ENCODE measurements around the gene CEP170B.
"Not testable (repeated sequence)": the region's sequence is repeated elsewhere in the genome, so short reads cannot be mapped to it uniquely, and the experiment has no call there.

CEP170B gene

DNA sequence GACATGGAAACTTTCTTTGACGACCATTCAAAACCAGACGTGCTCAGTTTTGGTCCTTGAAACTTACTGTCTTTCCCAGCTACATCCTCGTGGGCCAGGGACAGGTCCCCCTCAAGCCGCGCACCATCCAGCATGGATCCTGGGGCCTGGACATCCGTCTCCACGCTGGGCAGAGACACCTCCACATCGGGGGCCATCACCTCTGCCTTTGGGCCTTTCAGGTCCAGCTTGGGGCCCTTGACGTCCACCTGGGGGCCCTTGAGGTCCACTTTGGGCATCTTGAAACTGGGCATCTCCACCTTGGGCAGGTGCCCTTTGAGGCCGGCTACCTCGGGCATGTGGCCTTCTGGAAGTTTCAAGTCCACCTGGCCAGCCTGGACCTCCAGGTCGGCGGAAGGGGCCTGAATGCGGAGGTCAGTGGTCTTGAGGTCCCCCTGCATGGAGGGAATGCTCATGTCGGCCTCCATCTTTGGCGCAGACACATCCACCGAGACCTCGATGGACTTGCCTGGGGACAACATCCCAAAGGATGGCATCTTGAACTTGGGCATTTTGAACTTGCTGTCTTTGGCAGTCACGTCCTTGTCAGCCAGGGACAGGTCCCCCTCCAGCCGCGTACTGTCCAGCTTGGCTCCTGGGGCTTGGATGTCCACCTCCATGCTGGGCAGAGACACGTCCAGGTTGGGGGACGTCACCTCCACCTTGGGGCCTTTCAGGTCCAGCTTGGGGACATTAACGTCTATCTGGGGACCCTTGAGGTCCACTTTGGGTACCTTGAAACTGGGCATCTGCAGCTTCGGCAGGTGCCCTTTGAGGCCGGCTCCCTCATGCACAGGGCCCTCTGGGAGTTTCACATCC lies 76.7 kb downstream of the CEP170B start:
- in situ Hi-C loops (cut with MboI; ENCODE audit: low sequenced_read_pairs): no loop called here

DNA sequence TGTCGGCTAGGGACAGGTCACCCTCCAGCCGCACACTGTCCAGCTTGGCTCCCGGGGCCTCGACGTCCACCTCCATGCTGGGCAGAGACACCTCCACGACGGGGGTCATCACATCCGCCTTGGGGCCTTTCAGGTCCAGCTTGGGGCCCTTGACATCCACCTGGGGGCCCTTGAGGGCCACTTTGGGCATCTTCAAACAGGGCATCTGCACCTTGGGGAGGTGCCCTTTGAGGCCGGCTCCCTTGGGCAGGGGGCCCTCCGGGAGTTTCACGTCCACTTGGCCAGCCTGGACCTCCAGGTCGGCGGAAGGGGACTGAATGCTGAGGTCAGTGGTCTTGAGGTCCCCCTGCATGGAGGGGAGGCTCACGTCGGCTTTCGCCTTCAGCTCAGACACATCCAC lies 77.5 kb downstream of the CEP170B start:
- in situ Hi-C loops (cut with MboI; ENCODE audit: low sequenced_read_pairs): no loop called here

DNA sequence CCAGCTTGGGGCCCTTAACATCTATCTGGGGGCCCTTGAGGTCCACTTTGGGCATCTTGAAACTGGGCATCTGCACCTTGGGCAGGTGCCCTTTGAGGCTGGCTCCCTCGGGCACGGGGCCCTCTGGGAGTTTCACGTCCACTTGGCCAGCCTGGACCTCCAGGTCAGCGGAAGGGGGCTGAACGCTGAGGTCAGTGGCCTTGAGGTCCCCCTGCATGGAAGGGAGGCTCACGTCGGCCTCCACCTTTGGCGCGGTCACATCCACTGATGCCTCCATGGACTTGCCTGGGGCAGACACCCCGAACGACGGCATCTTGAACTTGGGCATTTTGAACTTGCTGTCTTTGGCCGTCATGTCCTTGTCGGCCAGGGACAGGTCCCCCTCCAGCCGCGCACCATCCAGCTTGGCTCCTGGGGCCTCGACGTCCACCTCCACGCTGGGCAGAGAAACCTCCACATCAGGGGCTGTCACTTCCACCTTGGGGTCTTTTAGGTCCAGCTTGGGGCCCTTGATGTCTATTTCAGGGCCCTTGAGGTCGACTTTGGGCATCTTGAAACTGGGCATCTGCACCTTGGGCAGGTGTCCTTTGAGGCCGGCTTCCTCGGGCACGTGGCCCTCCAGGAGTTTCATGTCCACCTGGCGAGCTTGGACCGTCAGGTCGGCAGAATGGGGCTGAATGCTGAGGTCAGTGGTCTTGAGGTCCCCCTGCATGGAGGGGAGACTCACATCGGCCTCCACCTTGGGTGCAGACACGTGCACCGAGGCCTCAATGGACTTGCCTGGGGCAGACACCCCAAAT lies 78.3 kb downstream of the CEP170B start:
- in situ Hi-C loops (cut with MboI; ENCODE audit: low sequenced_read_pairs): not testable (repeated sequence)

GRCh38 chr14:104944016-104944308 lies 78.9 kb downstream of the CEP170B start:
- in situ Hi-C loops (cut with MboI; ENCODE audit: low sequenced_read_pairs): not testable (repeated sequence)

DNA sequence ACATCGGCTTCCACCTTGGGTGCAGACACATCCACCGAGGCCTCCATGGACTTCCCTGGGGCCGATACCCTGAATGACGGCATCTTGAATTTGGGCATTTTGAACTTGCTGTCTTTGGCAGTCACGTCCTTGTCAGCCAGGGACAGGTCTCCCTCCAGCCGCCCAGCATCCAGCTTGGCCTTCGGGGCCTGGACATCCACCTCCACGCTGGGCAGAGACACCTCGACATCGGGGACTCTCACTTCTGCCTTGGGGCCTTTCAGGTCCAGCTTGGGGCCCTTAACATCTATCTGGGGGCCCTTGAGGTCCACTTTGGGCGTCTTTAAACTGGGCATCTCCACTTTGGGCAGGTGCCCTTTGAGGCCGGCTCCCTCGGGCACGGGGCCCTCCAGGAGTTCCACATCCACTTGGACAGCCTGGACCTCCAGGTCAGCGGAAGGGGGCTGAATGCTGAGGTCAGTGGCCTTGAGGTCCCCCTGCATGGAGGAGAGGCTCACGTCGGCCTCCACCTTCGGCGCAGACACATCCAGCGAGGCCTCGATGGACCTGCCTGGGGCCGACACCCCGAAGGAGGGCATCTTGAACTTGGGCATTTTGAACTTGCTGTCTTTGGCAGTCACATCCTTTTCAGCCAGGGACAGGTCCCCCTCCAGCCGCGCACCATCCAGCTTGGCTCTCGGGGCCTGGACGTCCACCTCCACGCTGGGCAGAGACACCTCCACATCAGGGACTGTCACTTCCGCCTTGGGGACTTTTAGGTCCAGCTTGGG lies 79.6 kb downstream of the CEP170B start:
- in situ Hi-C loops (cut with MboI; ENCODE audit: low sequenced_read_pairs): not testable (repeated sequence)

GRCh38 chr14:104945266-104945665 lies 80.2 kb downstream of the CEP170B start:
- in situ Hi-C loops (cut with MboI; ENCODE audit: low sequenced_read_pairs): not testable (repeated sequence)
